A549 (cell line): ENCODE data around the gene AQP6. TPM values are rescaled to one million over a fixed set of nuclear protein-coding genes. Genes with fewer than 3 reads are reported as not detected.

Source experiments
- ATAC-seq, 2 experiments: fragments of 200-7000 bp in 1 of 2; fragments of >200 bp in 1 of 2; cut with Nextera tagmentation in 1 of 2; cut with Tn5 transposase in 1 of 2; 3 replicates each; pipeline versions ENCODE4 v1.8.0 to v1.9.1; 2018 to 2020; ENCODE audit warnings: mild to moderate bottlenecking in 1 of 2, moderate library complexity in 1 of 2
- CTCF ChIA-PET: fragments of 300-600 bp; sonication (Branson Sonifier 250); formaldehyde crosslinking; extraction: SDS; loops from one replicate; lab custom pipeline; 2021; ENCODE audit warnings: antibody characterized with exemption, inconsistent platforms; lab: Yijun Ruan, JAX
- POLR2A ChIA-PET: fragments of 350-600 bp; formaldehyde crosslinking; extraction: SDS; loops from one replicate; lab custom pipeline; 2021; ENCODE audit warnings: antibody characterized with exemption, inconsistent platforms; lab: Yijun Ruan, JAX
- DNase-seq, 2 experiments: peaks; one replicate each; pipeline versions ENCODE4 v3.0.0 to v3.0.0-alpha.2; 2011 to 2016; ENCODE audit warnings: low read depth in 1 of 2, low spot score in 1 of 2
- FAIRE-seq: peaks from 2 replicates; lab custom pipeline; 2011; peaks lifted over from hg19 to GRCh38; lab: Jason Lieb, UNC
- H3K27ac ChIP-seq, 2 experiments: fragments of >200 bp; sonication (Bioruptor Twin); formaldehyde crosslinking; 3 replicates each; pipeline ENCODE4 v1.5.1; 2016 to 2017
- H3K4me1 ChIP-seq: fragments of >200 bp; sonication (Bioruptor Twin); formaldehyde crosslinking; 3 replicates; pipeline ENCODE4 v1.6.1; 2016
- H3K4me2 ChIP-seq: fragments of >200 bp; sonication (Bioruptor Twin); formaldehyde crosslinking; 3 replicates; pipeline ENCODE4 v1.6.1; 2016
- H3K4me3 ChIP-seq: fragments of >200 bp; sonication (Bioruptor Twin); formaldehyde crosslinking; 3 replicates; pipeline ENCODE4 v1.5.1; 2016
- H3K9me3 ChIP-seq: fragments of >200 bp; sonication (Bioruptor Twin); formaldehyde crosslinking; 3 replicates; pipeline ENCODE4 v1.6.1; 2016
- EHF ChIP-seq: fragments of 250-450 bp; sonication (Bioruptor Pico); IDR thresholded peaks from 2 replicates; pipeline ENCODE4 v1.5.0; 2020; ENCODE audit warnings: mild to moderate bottlenecking
- FOSL2 ChIP-seq, 2 experiments: fragments of 450-650 bp in 1 of 2; fragments of >200 bp in 1 of 2; sonication (Bioruptor Twin) in 1 of 2; formaldehyde crosslinking; IDR thresholded peaks; 2 replicates each; pipeline versions ENCODE4 v1.5.0 to v1.6.1; 2016 to 2020; ENCODE audit warnings: mild to moderate bottlenecking in 1 of 2, moderate library complexity in 1 of 2
- HOXB13 ChIP-seq: fragments of 250-450 bp; sonication (Bioruptor Pico); IDR thresholded peaks from 2 replicates; pipeline ENCODE4 v1.5.0; 2020; ENCODE audit warnings: low read depth, mild to moderate bottlenecking, moderate library complexity
- JUN ChIP-seq, 2 experiments: fragments of >200 bp; sonication (Bioruptor Twin); formaldehyde crosslinking; IDR thresholded peaks; 2 replicates in 1 of 2; 3 replicates in 1 of 2; pipeline ENCODE4 v1.6.1; 2016 to 2017
- MYC ChIP-seq: IDR thresholded peaks from 2 replicates; pipeline ENCODE4 v1.6.1; 2012; ENCODE audit warnings: mild to moderate bottlenecking, inconsistent platforms, low read length, improper control_type of control experiment, borderline replicate concordance
- NR3C1 ChIP-seq: fragments of >200 bp; sonication (Bioruptor Twin); formaldehyde crosslinking; IDR thresholded peaks from 3 replicates; pipeline ENCODE4 v1.6.1; 2017
- PHF8 ChIP-seq: fragments of 200-600 bp; sonication (generic); IDR thresholded peaks from 2 replicates; pipeline ENCODE4 v1.6.1; 2016; ENCODE audit warnings: low read depth, mild to moderate bottlenecking, antibody characterized with exemption, moderate library complexity, borderline replicate concordance
- POLR2AphosphoS2 ChIP-seq: conservative IDR thresholded peaks from 2 replicates; pipeline ENCODE4 v1.6.1; 2012; ENCODE audit warnings: low read length, improper control_type of control experiment, inconsistent platforms
- RAD21 ChIP-seq, 2 experiments: fragments of >200 bp in 1 of 2; sonication (Bioruptor Twin) in 1 of 2; formaldehyde crosslinking in 1 of 2; IDR thresholded peaks in 1 of 2; conservative IDR thresholded peaks in 1 of 2; 2 replicates in 1 of 2; 3 replicates in 1 of 2; pipeline ENCODE4 v1.6.1; 2012 to 2018; ENCODE audit warnings: inconsistent platforms in 1 of 2
- RCOR1 ChIP-seq: fragments of 150-350 bp; IDR thresholded peaks from 2 replicates; pipeline ENCODE4 v1.6.1; 2014; ENCODE audit warnings: antibody characterized with exemption, low read length, low read depth
- SMC3 ChIP-seq: fragments of >200 bp; sonication (Bioruptor Twin); formaldehyde crosslinking; IDR thresholded peaks from 3 replicates; pipeline ENCODE4 v1.6.1; 2018; ENCODE audit warnings: inconsistent platforms
- ZNF302 ChIP-seq: fragments of 250-450 bp; sonication (Bioruptor Pico); IDR thresholded peaks from 2 replicates; pipeline ENCODE4 v1.9.0; 2021; ENCODE audit warnings: inconsistent platforms, mild to moderate bottlenecking, moderate library complexity
- WGBS: methylation state at CpG from one replicate; pipeline ENCODE4 v1.1.6; 2017; ENCODE audit errors: missing lambda C conversion rate; 5-methylcytosine and 5-hydroxymethylcytosine counted together
- polyA plus RNA-seq, 4 experiments: library from polyadenylated mRNA; depleted of rRNA in 3 of 4; stranded (reverse); fragments of >200 nt; fragmentation: RNase III in 1 of 4; extraction: RNeasy Plus Mini Kit Qiagen cat#74134 plus additional on column Dnase treatment in 1 of 4; gene quantifications; 2 replicates in 3 of 4; 3 replicates in 1 of 4; pipeline ENCODE4 v1.2.3, GENCODE V29; 2011 to 2017
- TF ChIP-seq, protein P1 (sequence below): fragments of >200 bp; sonication (Bioruptor Twin); formaldehyde crosslinking; IDR thresholded peaks from 2 replicates; pipeline ENCODE4 v1.6.1; 2016

AQP6 gene
- polyA plus RNA-seq, 2 of the 4 experiments (the other 2 are of a cell fraction), result 0.05 TPM; not detected in 1

DNA sequence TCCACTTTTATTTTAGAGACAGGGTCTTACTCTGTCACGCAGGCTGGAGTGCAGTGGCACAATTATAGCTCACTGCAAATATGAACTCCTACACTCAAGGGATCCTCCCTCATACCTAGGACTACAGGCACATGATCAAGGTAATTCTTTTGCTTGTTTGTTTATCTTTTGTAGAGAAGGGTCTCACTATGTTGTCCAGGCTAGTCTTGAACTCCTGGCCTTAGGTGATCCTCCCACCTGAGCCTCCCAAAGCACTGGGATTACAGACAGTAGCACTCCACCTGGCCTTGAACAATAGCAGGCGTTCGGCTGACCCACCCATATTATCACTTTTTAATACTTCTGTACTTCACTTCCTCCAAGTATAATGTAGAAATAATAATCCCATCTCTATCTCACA lies 53.9 kb downstream of the AQP6 start:
- ChIA-PET CTCF (interaction anchor here (1.6 to 5.1 kb wide), 3 partner anchors 12 to 160 kb away, joined by 3 to 50 read pairs (median 16); no protein-coding TSS in a partner anchor), POLR2A (no interaction called here)
- ATAC-seq (no peak), FAIRE-seq (no peak), DNase-seq (no peak)
- no peak overlapping the region for H3K4me2 ChIP-seq
- H3K4me3 ChIP-seq, result no peak overlapping the region
- no peak overlapping the region for H3K27ac ChIP-seq
- 88% methylated on average over 3 of the region's 3 CpGs for WGBS
- no peaks in the 10 kb centered on the region for H3K9me3 ChIP-seq
- TF ChIP-seq SMC3 (no peak), HOXB13 (CRISPR knock-in tag) (no peak), EHF (no peak), NR3C1 (no peak), FOSL2 (IDR thresholded peaks at IDR 0.05) (no peak), FOSL2 (CRISPR knock-in tag; IDR thresholded peaks at IDR 0.05) (no peak), ZNF302 (CRISPR knock-in tag) (no peak), PHF8 (no peak), RCOR1 (no peak), POLR2AphosphoS2 (no peak), RAD21 (conservative IDR thresholded peaks at IDR 0.05 in 1 of 2, IDR thresholded peaks at IDR 0.05 in 1 of 2) (no peak), MYC (no peak), JUN (IDR thresholded peaks at IDR 0.05) (no peak)
- TF ChIP-seq, protein P1, sequence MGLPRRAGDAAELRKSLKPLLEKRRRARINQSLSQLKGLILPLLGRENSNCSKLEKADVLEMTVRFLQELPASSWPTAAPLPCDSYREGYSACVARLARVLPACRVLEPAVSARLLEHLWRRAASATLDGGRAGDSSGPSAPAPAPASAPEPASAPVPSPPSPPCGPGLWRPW, result no peak
- H3K4me1 ChIP-seq, result peaks cover 11% of the 10 kb centered on the region; the same call in 2 of the 3 replicates

Other genes starting within 250 kb of the AQP6 start
- gene TMBIM6, start 231.4 kb upstream of the AQP6 start, polyA plus RNA-seq (2011; rRNA removed), result 1,088 and 1,255 TPM in 2 replicates
- 302 to 341 TPM (median 331 TPM) in 3 replicates for gene TMBIM6, start 231.4 kb upstream of the AQP6 start, polyA plus RNA-seq (2017; fragmentation: RNase III; extraction: RNeasy Plus Mini Kit Qiagen cat#74134 plus additional on column Dnase treatment)
- gene NCKAP5L, start 144.5 kb upstream of the AQP6 start, polyA plus RNA-seq (2011; rRNA removed), result 3.0 and 3.5 TPM in 2 replicates
- 6.9 to 9.3 TPM (median 8.5 TPM) in 3 replicates for gene NCKAP5L, start 144.5 kb upstream of the AQP6 start, polyA plus RNA-seq (2017; fragmentation: RNase III; extraction: RNeasy Plus Mini Kit Qiagen cat#74134 plus additional on column Dnase treatment)
- 5.8 and 6.9 TPM in 2 replicates for gene BCDIN3D, start 129.8 kb upstream of the AQP6 start, polyA plus RNA-seq (2011; rRNA removed)
- gene BCDIN3D, start 129.8 kb upstream of the AQP6 start, polyA plus RNA-seq (2017; fragmentation: RNase III; extraction: RNeasy Plus Mini Kit Qiagen cat#74134 plus additional on column Dnase treatment), result 3.8 to 4.8 TPM (median 4.2 TPM) in 3 replicates
- gene FAIM2, start 69.0 kb upstream of the AQP6 start, polyA plus RNA-seq (2011; rRNA removed), result 0.11 and 0.23 TPM in 2 replicates
- not detected in 3 replicates for gene FAIM2, start 69.0 kb upstream of the AQP6 start, polyA plus RNA-seq (2017; fragmentation: RNase III; extraction: RNeasy Plus Mini Kit Qiagen cat#74134 plus additional on column Dnase treatment)
- gene AQP2, start 22.2 kb upstream of the AQP6 start, polyA plus RNA-seq (2011; rRNA removed), result not detected in 2 replicates
- gene AQP2, start 22.2 kb upstream of the AQP6 start, polyA plus RNA-seq (2017; fragmentation: RNase III; extraction: RNeasy Plus Mini Kit Qiagen cat#74134 plus additional on column Dnase treatment), result not detected in 3 replicates
- not detected in 2 replicates for gene AQP5, start 11.1 kb upstream of the AQP6 start, polyA plus RNA-seq (2011; rRNA removed)
- not detected in 3 replicates for gene AQP5, start 11.1 kb upstream of the AQP6 start, polyA plus RNA-seq (2017; fragmentation: RNase III; extraction: RNeasy Plus Mini Kit Qiagen cat#74134 plus additional on column Dnase treatment)
- 99.2 and 103 TPM in 2 replicates for gene RACGAP1, start 52.5 kb downstream of the AQP6 start, polyA plus RNA-seq (2011; rRNA removed)
- 94.9 to 116 TPM (median 107 TPM) in 3 replicates for gene RACGAP1, start 52.5 kb downstream of the AQP6 start, polyA plus RNA-seq (2017; fragmentation: RNase III; extraction: RNeasy Plus Mini Kit Qiagen cat#74134 plus additional on column Dnase treatment)
- gene ASIC1, start 84.6 kb downstream of the AQP6 start, polyA plus RNA-seq (2011; rRNA removed), result 6.0 and 7.8 TPM in 2 replicates
- gene ASIC1, start 84.6 kb downstream of the AQP6 start, polyA plus RNA-seq (2017; fragmentation: RNase III; extraction: RNeasy Plus Mini Kit Qiagen cat#74134 plus additional on column Dnase treatment), result 6.2 to 8.5 TPM (median 6.7 TPM) in 3 replicates
- 80.7 and 113 TPM in 2 replicates for gene SMARCD1, start 112.4 kb downstream of the AQP6 start, polyA plus RNA-seq (2011; rRNA removed)
- gene SMARCD1, start 112.4 kb downstream of the AQP6 start, polyA plus RNA-seq (2017; fragmentation: RNase III; extraction: RNeasy Plus Mini Kit Qiagen cat#74134 plus additional on column Dnase treatment), result 56.1 to 62.5 TPM (median 62.1 TPM) in 3 replicates
- 0.44 and 0.52 TPM in 2 replicates for gene GPD1, start 131.1 kb downstream of the AQP6 start, polyA plus RNA-seq (2011; rRNA removed)
- gene GPD1, start 131.1 kb downstream of the AQP6 start, polyA plus RNA-seq (2017; fragmentation: RNase III; extraction: RNeasy Plus Mini Kit Qiagen cat#74134 plus additional on column Dnase treatment), result 0.07 to 0.13 TPM (median 0.10 TPM) in 3 replicates
- 134 and 147 TPM in 2 replicates for gene COX14, start 139.3 kb downstream of the AQP6 start, polyA plus RNA-seq (2011; rRNA removed)
- gene COX14, start 139.3 kb downstream of the AQP6 start, polyA plus RNA-seq (2017; fragmentation: RNase III; extraction: RNeasy Plus Mini Kit Qiagen cat#74134 plus additional on column Dnase treatment), result 87.9 to 112 TPM (median 93.3 TPM) in 3 replicates
- 56.3 and 56.6 TPM in 2 replicates for gene CERS5, start 194.4 kb downstream of the AQP6 start, polyA plus RNA-seq (2011; rRNA removed)
- 16.7 to 18.0 TPM (median 17.1 TPM) in 3 replicates for gene CERS5, start 194.4 kb downstream of the AQP6 start, polyA plus RNA-seq (2017; fragmentation: RNase III; extraction: RNeasy Plus Mini Kit Qiagen cat#74134 plus additional on column Dnase treatment)